COLO668 (cell line): ENCODE data around the gene MACROD2.
"Not testable (repeated sequence)": the region's sequence is repeated elsewhere in the genome, so short reads cannot be mapped to it uniquely, and the experiment has no call there.

Experiments
- DNase-seq: peaks from one replicate; lab custom pipeline; 2025; ENCODE audit not compliant: unreplicated experiment; lab: John Stamatoyannopoulos, UW

Gene MACROD2

DNA sequence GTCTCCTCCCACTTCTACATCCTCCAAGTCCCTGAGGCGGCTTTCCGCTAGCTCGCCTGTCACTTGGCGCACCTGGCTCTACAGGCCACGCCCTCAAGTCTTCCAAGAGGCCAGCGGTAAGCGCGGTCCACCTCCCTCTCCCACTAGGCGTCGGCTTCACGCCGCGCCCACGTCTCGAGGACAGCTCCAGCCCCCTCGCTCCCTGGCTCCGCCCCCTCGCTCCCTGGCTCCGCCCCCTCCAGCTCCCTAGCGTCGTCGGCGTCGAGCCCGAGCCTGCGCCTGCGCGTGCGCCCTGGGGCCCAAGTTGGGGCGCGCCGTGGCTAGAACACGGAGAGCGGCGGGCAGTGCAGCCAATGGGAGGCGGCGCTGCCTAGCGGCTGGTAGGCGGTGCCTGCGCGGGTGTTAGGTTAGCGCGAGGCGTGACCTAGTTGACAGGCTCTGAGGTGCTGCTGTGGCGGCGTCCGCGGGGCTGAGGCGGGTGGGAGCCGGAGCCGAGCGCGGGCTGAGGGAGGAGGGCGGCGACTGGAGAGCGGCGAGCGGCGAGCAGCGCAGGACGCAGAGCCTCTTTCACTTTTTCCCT, at the start of gene MACROD2:
Gene MACROD2, plus strand, starts transcription at position 431 of the 580 bp plus-strand sequence.
- DNase-seq: peak; percentile 99

DNA sequence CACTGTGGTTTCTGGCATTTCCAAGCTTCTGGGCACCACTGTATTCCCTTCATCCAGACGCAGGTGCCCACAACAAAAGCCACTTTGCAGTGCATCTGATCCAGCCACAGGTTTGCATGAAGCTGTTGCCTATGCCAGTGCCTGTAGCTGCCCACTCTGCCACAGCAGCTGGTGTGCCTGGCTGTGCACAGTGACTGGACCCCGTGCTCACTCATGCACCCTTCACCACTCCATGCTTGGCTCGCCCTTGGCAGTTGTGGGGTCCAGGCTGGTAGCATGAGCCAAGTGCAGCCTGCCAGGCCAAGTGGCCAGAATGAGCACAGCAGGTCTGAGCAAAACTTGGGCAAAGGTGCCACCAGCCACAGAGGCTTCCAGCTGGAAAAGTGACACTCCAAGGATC, 47.6 kb upstream of the MACROD2 start:
- no peak for DNase-seq

DNA sequence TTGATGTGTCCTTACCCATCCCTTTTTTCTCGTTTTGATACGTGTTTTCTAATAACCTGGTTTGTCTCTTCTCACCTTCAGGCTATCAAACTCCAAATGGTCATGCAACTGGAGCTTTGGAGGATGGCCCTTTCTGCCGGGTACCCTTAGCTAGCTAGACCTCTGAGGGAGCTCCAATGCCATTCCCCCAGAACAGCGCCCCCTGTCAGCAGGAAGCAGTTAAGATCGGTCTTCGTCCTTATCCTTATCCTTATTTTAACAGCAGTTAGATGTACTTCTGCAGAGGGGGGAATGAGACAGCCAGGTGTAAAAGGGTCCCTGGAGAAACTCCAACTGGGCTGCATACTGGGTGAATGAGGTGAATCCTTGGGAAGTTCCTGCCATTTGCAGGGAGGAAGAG, 42.1 kb upstream of the MACROD2 start:
- DNase-seq: no peak

DNA sequence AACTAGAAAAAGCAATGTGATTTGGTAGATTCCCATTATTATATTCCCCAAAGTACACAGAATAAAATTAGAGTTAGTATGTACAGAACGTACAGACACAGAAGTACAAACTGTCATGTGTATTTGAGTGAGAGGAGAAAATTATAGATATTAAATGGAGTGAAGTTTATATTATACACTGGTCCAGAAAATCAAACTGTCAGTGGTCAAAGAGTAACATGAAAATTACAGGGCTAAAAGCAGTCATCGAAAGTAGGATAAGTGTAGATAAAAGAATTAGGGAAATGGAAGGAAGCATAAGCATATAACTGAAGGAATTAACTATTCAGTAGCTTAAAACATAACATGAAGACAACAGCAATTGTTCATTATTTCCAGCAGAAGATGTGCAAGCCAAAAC, 35.2 kb upstream of the MACROD2 start:
- DNase-seq: no peak

DNA sequence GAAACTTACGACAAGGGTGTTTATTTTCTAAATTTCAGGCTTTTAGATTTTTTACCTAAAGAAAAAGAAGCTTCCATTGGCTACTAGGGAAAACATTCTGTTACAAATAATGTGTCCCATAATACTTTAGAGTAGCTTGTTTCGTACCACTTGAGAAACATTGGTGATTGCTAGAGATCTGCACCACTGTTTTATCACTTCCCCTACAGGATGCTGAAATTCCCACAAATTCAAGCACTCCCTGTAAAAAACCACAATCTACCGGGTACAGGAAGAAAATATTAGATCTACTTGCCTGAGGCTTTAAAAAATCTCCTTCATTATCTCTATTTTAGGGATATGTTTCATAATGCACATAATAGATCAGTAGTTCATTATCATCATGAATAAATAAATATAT, 34.8 kb upstream of the MACROD2 start:
- DNase-seq: no peak

DNA sequence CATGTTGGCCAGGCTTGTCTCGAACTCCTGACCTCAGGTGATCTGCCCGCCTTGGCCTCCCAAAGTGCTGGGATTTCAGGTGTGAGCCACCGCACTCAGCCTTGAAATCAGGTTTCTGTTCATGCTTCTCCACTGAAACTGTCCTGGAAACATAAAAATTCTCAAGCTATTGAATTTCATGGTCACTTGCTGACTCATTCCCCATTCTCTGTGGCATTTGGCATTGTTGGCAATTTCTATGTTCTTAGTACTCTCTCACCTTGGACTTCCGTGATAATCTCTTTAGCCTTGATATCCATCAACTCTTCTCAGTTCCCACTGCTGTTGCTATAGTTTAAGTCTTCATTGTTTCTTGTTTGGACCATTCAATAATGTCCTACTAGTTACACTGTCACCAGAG, 11.1 kb upstream of the MACROD2 start:
- DNase-seq: no peak

DNA sequence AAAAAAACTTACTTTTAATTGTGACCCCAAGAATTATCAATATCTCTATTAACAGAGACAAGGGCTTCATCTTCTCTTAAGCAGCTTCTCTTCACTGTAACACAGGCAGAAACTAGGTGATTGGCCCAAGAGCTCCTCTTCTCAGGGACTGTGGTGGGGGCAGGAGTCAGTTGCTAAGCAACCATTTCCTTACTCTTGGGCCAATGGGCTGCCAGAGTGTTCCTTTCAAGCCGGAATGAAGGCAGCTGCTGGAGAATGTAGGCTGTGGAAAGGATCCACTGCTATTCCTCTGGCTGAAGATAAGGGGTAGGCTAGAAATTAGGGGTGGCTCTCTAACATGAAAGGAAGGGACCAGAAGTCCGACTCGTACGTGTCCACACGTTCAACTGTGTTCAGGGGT, 4.9 kb upstream of the MACROD2 start, which contains the start of gene SEL1L2:
Gene SEL1L2, minus strand, starts transcription at position 150 of the 400 bp plus-strand sequence. Its CDS starts 80 bp downstream, at position 70.
- DNase-seq: no peak

DNA sequence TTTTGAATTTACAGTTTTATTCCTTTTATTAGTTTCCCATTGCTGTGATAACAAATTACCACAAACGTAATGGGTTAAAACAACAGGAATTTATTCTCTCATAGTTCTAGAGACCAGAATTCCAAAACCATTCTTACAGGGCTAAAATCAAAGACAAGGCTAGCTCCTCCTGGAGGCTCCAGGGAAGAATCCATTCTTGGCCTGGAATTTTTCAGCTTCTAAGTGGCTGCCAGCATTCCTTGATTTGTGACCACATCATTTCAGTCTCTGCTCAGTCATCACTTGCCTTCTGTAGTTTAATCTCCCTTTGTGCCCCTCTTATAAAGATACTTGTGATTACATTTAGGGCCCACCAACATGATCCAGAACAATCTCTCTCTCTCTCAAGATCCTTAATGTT, 4.0 kb upstream of the MACROD2 start:
- no peak for DNase-seq

DNA sequence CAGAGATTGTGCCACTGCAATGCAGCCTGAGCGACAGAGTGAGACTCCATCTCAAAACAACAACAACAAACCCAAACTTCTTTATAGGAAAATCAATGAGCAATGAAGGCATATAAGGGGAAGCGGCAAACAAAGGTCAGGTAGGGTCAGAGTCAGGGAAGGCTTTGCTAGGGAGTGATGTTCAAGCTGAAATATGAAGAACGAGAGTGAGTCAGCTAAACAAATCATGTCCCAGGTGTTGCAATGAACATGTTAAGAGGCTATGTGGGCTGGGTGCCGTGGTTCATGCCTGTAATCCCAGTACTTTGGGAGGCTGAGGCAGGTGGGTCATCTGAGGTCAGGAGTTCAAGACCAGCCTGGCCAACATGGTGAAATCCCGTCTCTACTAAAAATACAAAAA, 3.4 kb upstream of the MACROD2 start:
- not testable (repeated sequence) for DNase-seq

DNA sequence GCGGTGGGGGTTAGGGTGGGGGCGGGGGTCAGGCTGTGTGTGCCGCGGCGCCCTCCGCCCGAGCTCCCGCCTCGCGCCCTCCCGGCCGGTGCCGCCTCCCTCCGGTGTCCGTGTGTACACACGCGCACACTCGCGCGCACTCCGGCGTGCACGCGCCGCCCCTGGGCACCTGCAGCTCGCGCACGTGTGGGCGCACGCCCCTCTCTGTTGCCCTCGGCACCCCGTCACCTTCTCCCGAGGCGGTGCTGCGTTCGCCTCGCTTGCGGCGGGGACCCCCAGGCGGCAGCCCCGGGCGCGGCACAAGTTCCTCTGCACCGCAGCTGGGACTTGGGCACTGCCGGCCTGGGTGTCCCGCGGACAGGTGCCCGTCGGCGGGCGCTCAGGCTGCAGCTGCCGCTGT, 525 bp downstream of the MACROD2 start:
- peak; percentile 92 for DNase-seq

DNA sequence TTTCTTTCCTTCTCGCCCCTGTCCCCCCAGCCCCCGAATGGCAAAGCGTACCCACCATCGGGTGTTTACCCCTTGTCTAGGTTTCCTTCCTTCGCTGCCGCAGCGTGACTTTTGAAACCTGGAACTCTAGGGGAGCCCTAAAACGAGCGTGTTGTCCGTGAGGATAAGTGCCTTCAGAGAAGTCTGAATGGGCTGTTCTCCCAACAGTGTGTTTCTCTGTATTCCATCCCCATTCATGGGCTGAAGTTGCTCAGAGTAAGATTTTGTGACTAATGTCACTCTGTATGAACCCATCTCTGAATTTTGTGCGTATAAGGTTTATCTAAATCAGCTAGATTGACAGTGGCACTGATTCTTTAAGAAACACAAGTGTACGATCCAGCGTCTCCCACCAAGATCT, 949 bp downstream of the MACROD2 start:
- DNase-seq: no peak

DNA sequence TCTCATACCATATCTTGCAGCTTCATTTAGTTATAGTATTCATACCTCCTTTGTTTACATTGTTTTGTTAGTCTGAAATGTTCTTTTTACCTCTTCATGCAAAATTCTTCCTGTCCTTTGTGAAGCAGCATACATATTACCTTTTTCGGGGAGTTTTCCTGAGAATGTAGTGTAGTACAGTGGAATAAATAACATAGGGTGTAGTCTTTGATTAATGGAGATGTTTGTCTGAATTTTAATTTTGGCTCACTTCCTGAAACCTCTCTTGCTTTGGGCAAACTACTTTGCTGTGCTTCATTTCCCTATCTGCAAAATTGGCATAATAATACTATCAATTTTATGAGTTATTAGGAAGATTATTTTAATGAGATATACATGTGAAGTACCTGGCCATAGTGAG, 5.6 kb downstream of the MACROD2 start:
- no peak for DNase-seq

DNA sequence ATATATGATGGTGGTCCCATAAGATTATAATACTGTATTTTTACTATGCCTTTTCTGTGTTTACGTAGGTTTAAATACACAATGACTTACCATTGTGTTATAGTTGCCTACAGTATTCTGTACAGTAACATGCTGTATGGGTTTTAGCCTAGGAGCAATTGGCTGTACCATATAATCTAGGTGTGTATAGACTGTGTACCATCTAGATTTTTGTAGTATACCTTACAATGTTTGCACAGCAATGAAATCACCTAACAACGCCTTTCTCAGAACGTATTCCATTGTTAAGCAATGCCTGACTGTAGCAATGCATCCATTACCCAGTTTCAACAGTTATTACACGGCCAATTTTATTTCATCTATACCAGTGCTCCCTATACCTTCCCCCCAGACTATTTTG, 10.7 kb downstream of the MACROD2 start:
- no peak for DNase-seq

DNA sequence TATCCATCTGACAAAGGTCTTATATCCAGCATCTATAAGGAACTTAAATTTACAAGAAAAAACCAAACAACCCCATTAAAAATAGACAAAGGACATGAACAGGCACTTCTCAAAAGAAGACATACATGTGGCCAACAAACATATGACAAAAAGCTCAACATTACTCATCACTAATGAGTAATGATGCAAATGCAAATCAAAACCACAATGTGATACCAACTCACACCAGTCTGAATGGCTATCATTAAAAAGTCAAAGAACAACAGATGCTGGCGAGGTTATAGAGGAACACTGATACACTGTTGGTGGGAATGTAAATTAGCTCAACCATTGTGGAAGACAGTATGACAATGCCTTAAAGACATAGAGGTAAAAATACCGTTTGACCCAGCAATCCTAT, 13.9 kb downstream of the MACROD2 start:
- no peak for DNase-seq

DNA sequence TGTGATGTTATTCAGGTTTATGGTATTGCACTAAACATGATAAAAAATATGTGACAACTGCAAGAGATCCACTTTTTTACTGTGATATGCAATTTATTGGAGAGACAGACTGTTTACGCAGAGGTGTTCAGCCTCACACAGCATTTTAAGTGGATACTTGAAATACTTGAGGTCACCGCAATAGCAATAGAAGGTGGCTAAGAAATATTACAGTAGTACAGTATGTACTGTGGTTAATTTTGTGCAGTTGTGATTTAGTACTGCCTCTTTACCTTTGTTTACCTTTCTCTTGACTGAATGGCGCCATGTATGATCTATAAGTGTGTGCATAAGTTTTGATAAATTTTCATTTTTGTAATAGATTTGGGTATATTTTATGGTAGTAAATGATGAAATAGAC, 17.4 kb downstream of the MACROD2 start:
- no peak for DNase-seq

DNA sequence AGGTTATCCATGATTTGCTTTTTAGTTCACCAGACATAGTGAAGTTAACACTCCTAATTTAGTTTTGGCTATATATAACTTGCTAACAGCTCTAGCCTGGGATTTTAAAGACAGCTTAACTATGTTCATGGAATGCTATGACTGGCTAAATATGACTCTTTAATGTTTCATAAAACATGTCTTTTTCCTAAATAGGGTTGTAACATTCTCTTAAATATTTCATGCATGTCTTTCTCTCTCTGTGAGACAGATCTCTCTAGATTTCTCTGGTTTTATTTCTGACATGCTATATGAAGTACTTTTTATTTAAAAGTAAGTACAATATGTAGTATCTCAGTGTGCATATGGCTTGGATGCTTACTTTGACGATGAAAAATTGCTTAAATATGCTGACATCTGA, 35.7 kb downstream of the MACROD2 start:
- no peak for DNase-seq

DNA sequence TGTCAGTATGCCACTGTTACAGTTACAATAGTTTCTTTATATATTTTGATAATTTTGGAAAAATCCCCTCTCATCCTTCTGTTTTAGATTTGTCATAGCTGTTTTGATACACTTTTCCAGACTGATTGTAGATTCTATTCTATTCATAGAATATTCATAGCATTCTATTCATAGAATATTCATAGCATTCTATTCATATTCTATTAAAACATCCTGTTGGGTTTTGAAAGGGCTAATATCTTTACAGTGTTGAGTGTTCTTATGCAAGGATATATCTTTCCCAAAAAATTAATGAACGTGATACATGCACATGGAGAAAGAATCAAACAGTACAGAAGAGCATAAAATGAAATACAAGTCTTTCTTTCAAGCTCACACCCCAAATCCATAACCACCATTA, 38.0 kb downstream of the MACROD2 start:
- DNase-seq: no peak

DNA sequence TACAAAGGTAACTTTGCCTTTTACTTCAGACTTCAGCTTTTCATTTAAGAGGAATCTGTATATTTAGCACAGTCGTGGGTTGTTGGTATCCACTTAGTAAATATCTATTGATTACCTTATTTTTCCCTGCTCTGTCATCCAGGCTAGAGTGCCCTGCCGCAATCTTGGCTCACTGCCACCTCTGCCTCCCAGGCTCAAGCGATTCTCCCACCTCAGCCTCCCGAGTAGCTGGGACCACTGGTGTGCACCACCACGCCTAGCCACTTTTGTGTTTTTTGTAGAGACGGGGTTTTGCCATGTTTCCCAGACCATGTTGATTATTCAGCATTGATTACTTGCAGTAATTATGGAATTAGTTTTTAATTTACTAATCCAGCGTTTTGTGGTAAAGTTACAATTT, 41.3 kb downstream of the MACROD2 start:
- no peak for DNase-seq

DNA sequence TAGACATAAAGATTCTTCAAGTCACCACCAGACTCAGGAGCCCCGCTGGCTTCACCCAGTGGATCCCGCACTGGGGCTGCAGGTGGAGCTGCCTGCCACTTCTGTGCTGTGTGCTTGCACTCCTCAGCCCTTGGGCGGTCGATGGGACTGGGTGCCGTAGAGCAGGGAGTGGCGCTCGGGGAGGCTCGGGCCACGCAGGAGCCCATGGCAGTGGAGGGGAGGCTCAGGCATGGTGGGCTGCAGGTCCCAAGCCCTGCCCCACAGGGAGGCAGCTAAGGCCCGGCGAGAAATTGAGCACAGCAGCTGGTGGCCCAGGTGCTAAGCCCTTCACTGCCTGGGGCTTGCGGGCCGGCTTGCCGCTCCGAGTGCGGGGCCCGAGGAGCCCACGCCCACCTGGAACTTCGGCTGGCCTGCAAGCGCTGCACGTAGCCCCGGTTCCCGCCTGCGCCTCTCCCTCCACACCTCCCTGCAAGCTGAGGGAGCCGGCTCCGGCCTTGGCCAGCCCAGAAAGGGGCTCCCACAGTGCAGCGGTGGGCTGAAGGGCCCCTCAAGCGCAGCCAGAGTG, 49.5 kb downstream of the MACROD2 start:
- DNase-seq: not testable (repeated sequence)

DNA sequence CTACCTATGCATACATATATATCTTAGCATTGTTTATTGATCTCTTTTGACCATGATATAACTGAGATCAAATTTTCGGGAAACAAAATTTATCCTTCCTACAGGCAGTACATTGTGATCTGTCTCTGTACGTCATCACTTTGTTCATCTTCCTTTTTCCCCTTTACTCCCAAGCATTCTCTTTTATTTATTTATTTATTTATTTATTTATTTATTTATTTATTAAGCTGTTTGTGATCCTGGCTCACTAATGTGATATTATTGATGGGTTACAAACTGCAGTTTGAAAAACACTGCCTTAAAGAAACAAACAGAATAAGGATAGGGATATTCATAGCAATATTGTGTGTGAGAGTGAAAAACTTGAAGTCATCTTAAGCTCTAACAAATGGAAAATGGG, 51.2 kb downstream of the MACROD2 start:
- DNase-seq: no peak

DNA sequence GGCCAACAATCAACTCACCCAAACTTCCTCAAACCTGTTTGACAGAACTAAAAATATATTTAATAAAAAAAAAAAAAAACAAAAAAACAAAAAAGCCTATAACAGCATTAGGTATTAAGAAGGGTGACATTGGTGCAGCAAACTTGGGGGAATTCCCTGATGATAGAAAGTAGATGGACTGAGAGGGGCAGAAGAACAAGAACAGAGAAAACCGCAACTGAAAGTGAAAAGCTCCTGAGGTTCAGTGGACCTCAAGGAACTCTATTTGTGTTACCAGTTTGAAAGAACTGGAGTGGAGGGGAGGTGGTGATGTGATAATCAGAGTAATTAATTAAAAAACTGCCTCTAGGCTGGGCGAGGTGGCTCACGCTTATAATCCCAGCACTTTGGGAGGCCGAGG, 53.8 kb downstream of the MACROD2 start:
- DNase-seq: no peak

DNA sequence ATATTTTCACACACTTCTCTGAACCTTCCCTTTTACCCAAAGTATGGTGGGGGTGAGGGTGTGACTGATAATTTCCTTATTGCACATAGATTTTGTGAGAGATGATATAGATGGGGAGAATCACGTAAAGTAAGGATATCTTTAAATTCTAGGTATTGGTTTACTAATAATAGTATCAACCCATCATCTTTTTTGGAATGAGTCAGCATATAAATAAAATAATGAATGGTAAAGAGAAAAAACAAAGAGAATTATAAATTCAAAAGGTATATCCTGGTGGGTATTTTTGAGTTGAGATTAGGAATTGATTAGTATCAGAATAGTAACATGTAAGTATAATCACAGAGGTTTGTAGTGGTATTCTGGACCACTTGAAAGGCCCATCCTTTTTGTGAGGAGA, 56.1 kb downstream of the MACROD2 start:
- DNase-seq: no peak

DNA sequence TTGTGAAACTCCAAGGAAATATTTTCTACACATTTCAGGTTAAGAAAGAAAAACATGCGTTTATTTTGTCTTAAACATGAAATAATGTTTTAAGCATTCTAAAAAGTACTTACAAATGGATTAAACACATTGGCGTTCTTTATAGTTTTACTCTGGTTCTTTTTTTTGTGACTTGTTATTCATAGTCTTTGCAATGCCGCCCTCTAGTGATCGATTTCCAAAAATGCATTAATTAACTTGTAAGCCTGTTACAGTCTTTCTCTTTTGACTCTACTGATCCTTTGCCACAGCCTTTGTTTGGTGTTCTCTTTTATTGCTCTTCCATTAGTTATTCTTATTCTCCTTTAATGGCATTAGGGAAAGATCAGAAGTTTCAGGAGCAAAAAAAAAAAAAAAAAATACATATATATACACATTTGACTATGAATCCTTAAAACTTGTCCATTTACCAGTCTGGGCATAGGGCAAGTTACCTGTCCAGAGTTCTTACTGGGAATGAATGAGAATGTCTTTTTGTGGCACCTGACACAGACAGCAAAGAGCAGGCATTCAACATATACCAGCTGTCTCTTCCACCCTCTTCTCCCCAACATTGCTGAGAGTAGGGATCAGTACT, 59.9 kb downstream of the MACROD2 start:
- DNase-seq: peak; percentile 45
